ENCODE results near the gene CEP97.

- TF ChIP-seq POLR2A (IDR thresholded peaks at IDR 0.05; ENCODE audit: low read length) = no peak
- no peak for TF ChIP-seq GATA1 (IDR thresholded peaks at IDR 0.05; ENCODE audit: low read depth, low read length)
These were observed 5.2 kb downstream of the CEP97 start for GRCh38 chr3:101729586-101729985.
